Measurements from ENCODE around the gene PPP1R18.

Gene PPP1R18

GRCh38 chr6:30689022-30689865, 2.8 kb upstream of the PPP1R18 start:
- Mint-ChIP-seq H3K9me3 (no peaks in the 10 kb centered on the region), H3K36me3 (ENCODE audit: low read depth) (peaks cover 26% of the 10 kb centered on the region), H3K4me3 (peak overlapping the region; percentile 96), H3K27ac (peak overlapping the region; percentile 93), H3K4me1 (ENCODE audit: low read depth) (peaks cover 40% of the 10 kb centered on the region), H3K27me3 (ENCODE audit: low read depth) (no peaks in the 10 kb centered on the region)
- no peak for DNase-seq (ENCODE audit: low spot score)

GRCh38 chr6:30688569-30688968, 2.1 kb upstream of the PPP1R18 start:
- DNase-seq (ENCODE audit: low spot score), result no peak
- Mint-ChIP-seq H3K36me3 (ENCODE audit: low read depth) (peaks cover 33% of the 10 kb centered on the region), H3K4me1 (ENCODE audit: low read depth) (peaks cover 40% of the 10 kb centered on the region)

DNA sequence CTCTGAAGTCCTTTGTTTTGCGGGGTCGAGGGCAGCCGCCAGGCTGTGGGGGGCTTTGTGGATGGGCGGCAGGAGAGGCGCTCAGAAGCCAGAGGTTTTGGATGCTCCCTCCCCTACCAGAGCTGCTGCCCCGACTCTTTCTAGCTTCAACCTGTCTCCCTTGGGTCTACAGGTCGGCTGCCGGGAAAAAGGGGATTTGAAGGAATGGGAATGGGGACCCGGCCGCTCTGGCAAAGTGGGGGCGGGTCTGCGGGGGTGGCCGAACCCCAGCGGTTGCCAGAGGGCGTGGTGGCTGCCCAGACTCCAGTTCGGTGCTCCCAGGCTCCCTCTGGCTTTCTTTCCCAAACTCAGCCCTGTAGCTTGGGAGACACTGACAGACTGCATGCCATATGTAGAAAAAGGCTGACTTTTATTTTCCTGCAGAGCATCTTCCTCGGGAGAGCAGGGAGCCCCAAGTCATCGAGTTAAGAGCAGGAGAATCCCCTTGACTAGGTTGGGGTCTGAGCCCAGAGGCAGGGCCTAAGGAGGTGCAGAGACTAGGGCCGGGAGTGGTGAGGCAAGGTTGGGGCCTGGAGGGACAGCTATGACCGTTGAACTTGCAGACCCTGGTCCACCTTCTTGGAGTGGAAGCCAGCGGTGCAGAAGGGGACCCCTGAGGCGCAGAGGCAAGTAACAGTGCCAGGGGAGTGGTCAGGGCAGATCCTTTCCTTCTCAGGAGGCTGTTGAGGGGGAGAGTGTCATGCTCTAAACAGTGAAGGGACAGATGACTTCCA, 1.4 kb upstream of the PPP1R18 start:
- Mint-ChIP-seq H3K27ac (peak overlapping the region; percentile 93), H3K4me1 (ENCODE audit: low read depth) (peaks cover 40% of the 10 kb centered on the region), H3K36me3 (ENCODE audit: low read depth) (peaks cover 40% of the 10 kb centered on the region), H3K4me3 (peak overlapping the region; percentile 96), H3K27me3 (ENCODE audit: low read depth) (no peaks in the 10 kb centered on the region), H3K9me3 (no peaks in the 10 kb centered on the region)
- no peak for DNase-seq (ENCODE audit: low spot score)

More at GRCh38 chr6:30688569-30688968, 2.1 kb upstream of the PPP1R18 start:
- Mint-ChIP-seq H3K9me3 (no peaks in the 10 kb centered on the region), H3K27me3 (ENCODE audit: low read depth) (no peaks in the 10 kb centered on the region), H3K4me3 (peak overlapping the region; percentile 96), H3K27ac (peak overlapping the region; percentile 93)

- DNase-seq (ENCODE audit: low spot score), result peak; percentile 85
- Mint-ChIP-seq H3K9me3 (no peaks in the 10 kb centered on the region), H3K36me3 (ENCODE audit: low read depth) (peaks cover 47% of the 10 kb centered on the region), H3K4me1 (ENCODE audit: low read depth) (peaks cover 40% of the 10 kb centered on the region), H3K27ac (peak overlapping the region; percentile 93), H3K4me3 (peak overlapping the region; percentile 96), H3K27me3 (ENCODE audit: low read depth) (no peaks in the 10 kb centered on the region)
These were observed 638 bp upstream of the PPP1R18 start for GRCh38 chr6:30686908-30687658.

DNA sequence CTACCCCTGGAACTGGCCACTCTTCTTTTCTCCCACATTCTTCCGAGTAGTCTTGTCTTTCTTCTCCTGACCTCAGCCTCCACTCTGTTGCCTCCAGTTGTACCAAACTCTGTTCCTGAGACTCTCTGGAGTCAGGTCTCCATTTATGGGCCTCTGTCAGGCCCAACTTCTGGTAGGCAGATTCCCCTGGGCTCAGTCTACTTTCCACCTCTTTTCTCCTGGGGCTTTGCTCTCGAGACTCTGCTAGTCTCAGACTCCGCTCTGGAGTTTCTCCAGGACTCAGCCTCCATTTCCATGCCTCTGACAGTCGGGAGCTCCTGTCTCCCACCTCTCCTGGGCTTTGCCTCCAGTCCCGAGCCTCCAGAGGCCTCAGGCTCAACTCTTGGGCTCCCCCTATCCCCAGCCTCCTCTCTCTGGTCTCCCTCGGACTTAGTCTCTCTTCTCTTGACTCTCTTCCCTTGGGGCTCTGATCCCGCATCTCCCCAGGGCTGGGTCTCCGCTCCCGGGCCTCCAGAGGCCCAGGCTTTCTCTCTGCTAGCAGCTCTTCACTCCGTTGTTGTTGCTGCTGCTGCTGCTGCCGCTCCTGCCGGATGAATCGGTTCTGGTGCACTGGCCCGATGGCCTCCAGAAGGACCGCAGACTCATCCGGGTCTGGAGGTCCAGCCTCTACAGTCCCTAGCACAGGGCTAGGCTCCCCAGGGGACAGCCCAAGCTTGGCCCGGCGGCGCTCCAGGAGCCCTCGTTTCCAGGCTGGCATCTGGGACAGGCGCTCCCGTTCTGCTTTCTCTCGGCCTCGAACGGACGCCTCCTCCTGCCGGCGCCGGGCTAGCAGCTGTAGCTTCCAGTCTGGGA, 1.1 kb downstream of the PPP1R18 start:
- peaks cover 62% of the 10 kb centered on the region for H3K36me3 Mint-ChIP-seq (ENCODE audit: low read depth)
- peaks cover 37% of the 10 kb centered on the region for H3K4me1 Mint-ChIP-seq (ENCODE audit: low read depth)
- no peaks in the 10 kb centered on the region for H3K27me3 Mint-ChIP-seq (ENCODE audit: low read depth)
- H3K9me3 Mint-ChIP-seq, result no peaks in the 10 kb centered on the region
- peak overlapping the region; percentile 96 for H3K4me3 Mint-ChIP-seq
- no peak for DNase-seq (ENCODE audit: low spot score)
- H3K27ac Mint-ChIP-seq, result peak overlapping the region; percentile 93

DNA sequence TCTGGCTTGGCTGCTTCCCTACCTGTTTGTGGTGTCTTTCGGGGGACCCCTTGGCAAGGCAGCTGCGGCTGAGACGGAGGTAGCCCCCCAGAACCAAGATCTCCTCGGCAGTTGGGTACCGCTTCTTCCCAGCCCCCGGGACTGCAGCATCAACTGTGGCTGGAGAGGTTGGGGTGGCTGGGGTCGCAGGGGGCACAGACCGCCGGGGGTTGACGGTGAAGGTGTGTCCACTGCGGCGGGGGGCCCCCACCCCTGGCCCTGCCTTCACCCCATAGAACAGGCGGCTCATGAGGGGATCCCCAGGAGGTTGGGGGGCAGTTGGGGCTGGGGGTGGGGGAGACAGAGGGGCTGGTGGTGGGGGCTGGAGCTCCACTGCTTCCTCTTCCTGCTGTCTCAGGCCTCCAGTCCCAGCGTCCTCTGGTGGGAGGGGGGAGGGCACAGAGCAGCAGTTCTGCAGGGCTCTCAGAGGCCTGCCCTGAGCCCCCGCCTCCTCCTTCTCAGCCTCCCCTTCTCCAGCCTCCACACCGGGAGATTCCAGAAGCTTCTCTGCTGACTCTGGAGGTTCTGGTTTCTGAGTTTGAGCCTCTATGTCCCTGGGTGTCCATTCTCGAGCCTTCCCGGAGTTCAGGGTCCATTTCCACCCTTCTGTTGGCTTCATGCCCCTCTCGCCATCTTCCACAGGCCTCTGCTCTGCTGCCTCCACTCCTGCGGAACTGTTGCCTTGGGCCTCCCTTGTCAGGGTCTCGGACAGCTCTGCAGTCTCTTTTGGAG, 1.9 kb downstream of the PPP1R18 start:
- H3K36me3 Mint-ChIP-seq (ENCODE audit: low read depth), result peaks cover 70% of the 10 kb centered on the region
- H3K27me3 Mint-ChIP-seq (ENCODE audit: low read depth), result no peaks in the 10 kb centered on the region
- H3K4me1 Mint-ChIP-seq (ENCODE audit: low read depth), result peaks cover 38% of the 10 kb centered on the region
- H3K27ac Mint-ChIP-seq, result peak overlapping the region; percentile 93
- H3K4me3 Mint-ChIP-seq, result peak overlapping the region; percentile 96
- peak; percentile 54 for DNase-seq (ENCODE audit: low spot score)
- no peaks in the 10 kb centered on the region for H3K9me3 Mint-ChIP-seq

- peaks cover 38% of the 10 kb centered on the region for H3K4me1 Mint-ChIP-seq (ENCODE audit: low read depth)
- peak overlapping the region; percentile 88 for H3K27ac Mint-ChIP-seq
- H3K27me3 Mint-ChIP-seq (ENCODE audit: low read depth), result no peaks in the 10 kb centered on the region
- H3K4me3 Mint-ChIP-seq, result peak overlapping the region; percentile 96
- no peak for DNase-seq (ENCODE audit: low spot score)
- no peaks in the 10 kb centered on the region for H3K9me3 Mint-ChIP-seq
- peaks cover 76% of the 10 kb centered on the region for H3K36me3 Mint-ChIP-seq (ENCODE audit: low read depth)
These were observed 2.5 kb downstream of the PPP1R18 start for GRCh38 chr6:30683980-30684338.

GRCh38 chr6:30683183-30683979, 3.1 kb downstream of the PPP1R18 start:
- DNase-seq (ENCODE audit: low spot score), result no peak
- Mint-ChIP-seq H3K27ac (peak overlapping the region; percentile 88), H3K4me3 (peak overlapping the region; percentile 96), H3K36me3 (ENCODE audit: low read depth) (peaks cover 77% of the 10 kb centered on the region), H3K4me1 (ENCODE audit: low read depth) (peaks cover 36% of the 10 kb centered on the region), H3K9me3 (no peaks in the 10 kb centered on the region), H3K27me3 (ENCODE audit: low read depth) (no peaks in the 10 kb centered on the region)

DNA sequence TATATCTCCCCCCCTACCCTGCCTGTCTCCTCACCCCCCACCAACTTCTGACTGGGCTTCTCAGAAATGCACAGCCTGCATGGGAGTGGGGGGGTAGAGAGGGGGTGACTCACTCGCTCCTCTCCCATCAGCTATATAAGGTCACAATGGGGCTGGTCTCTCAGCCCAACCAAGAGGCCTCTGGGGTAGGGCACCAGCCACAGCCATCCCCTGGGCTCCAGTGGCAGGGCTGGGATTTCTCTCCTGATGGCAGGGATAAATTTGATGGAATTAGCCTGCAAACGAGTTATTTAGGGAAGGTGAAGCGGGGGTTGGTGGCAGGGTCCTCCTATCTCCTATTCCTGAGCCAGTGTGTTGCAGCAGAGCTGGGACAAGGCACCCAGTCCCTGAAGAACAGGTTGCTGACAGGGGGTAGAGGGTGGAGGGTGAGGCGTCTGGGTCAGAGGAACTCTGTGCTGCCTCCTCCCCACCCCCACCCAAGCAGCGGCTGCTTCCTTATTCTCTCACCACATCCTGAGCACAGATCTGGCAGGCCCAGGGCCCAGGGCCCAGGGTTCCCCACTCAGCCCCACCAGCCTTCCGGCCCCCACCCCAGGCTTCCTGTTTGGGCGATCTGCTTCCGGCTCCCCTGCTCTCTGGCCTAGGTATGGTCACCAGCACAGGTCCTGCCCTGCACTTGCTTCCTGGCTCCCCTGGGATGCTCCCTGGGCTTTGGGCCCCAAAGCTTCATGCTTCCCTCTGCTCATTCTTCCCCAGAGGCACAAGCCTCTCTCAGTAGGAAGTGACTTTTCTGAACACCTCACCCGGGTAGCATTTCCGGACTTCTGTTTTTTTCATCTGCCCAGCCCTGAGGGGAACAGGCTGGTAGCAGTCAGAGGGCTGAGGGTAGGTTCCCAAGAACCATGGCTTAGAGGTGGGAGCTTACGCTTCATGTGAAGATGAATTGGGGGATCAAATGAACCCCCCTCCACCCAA, 4.0 kb downstream of the PPP1R18 start:
- peak; percentile 87 for DNase-seq (ENCODE audit: low spot score)
- no peaks in the 10 kb centered on the region for H3K9me3 Mint-ChIP-seq
- no peaks in the 10 kb centered on the region for H3K27me3 Mint-ChIP-seq (ENCODE audit: low read depth)
- H3K27ac Mint-ChIP-seq, result peak overlapping the region; percentile 88
- H3K36me3 Mint-ChIP-seq (ENCODE audit: low read depth), result peaks cover 74% of the 10 kb centered on the region
- H3K4me3 Mint-ChIP-seq, result peak overlapping the region; percentile 96
- peaks cover 28% of the 10 kb centered on the region for H3K4me1 Mint-ChIP-seq (ENCODE audit: low read depth)

- H3K4me1 Mint-ChIP-seq (ENCODE audit: low read depth), result peaks cover 28% of the 10 kb centered on the region
- H3K9me3 Mint-ChIP-seq, result no peaks in the 10 kb centered on the region
- H3K27me3 Mint-ChIP-seq (ENCODE audit: low read depth), result no peaks in the 10 kb centered on the region
- DNase-seq (ENCODE audit: low spot score), result no peak
- peak overlapping the region; percentile 96 for H3K4me3 Mint-ChIP-seq
- peaks cover 81% of the 10 kb centered on the region for H3K36me3 Mint-ChIP-seq (ENCODE audit: low read depth)
- peak overlapping the region; percentile 88 for H3K27ac Mint-ChIP-seq
These were observed 4.7 kb downstream of the PPP1R18 start for GRCh38 chr6:30681766-30682142.

DNA sequence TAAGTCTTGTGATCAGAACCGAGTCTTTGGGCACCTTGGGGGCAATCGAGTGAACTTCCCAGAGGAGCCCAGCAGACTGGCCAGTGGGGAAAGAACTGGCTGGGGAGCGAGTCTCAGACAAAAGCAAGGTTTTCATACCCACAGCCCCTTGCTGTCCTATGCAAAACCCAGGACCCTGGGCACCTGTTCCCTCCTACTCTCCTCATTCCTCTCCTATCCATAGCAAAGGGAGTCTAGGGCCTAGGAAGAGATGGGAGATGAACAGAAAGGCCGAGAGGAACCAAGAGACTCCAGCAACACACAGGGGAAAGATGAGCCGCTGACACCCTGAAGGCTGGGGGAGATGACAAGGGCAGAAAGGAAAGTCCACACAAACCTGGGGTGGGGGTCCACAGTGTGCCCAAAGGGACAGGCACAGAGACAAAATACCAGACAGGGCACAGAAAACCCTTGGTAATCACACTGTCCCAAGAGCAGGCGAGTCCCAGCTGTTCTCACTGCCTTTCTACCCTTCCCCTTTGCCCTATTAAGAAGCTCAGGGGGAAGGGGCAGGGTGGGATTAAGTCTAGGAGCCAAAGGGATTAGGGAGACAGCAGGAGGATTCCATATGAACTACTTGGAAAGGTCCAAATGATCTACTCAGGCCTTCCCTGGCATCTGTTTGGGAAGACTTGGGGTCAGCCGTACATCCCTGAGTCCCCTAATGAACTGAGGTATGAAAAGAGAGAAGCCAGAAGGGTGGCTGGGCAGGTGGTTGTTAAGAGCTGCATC, 6.5 kb downstream of the PPP1R18 start:
- Mint-ChIP-seq H3K4me1 (ENCODE audit: low read depth) (peaks cover 32% of the 10 kb centered on the region), H3K4me3 (peak overlapping the region; percentile 96), H3K27ac (peak overlapping the region; percentile 77), H3K9me3 (no peaks in the 10 kb centered on the region), H3K27me3 (ENCODE audit: low read depth) (no peaks in the 10 kb centered on the region), H3K36me3 (ENCODE audit: low read depth) (peaks cover 76% of the 10 kb centered on the region)
- DNase-seq (ENCODE audit: low spot score), result no peak

Data from T-helper 2 cell treated with Interferon-gamma antibody and Interleukin-4, amounts not matched to agents 5 μg/mL and 100 μg/mL, for 36 hours (primary cell).